Breast epithelium (tissue), 4 donors: ENCODE data around the gene CCIN. TPM values are rescaled to one million over a fixed set of nuclear protein-coding genes. Genes with fewer than 3 reads are reported as not detected.

Source experiments
- DNase-seq, 2 donors: peaks; one replicate each; pipeline ENCODE4 v3.0.0-alpha.2; 2019; ENCODE audit warnings: low spot score in 2 of 2
- H3K27ac ChIP-seq, 2 donors: fragments of 200-600 bp; sonication (generic) in 1 of 2; one replicate each; pipeline ENCODE4 v1.5.1; 2016 to 2019; ENCODE audit warnings: mild to moderate bottlenecking in 1 of 2
- H3K27me3 ChIP-seq, 2 donors: fragments of 200-600 bp; sonication (generic) in 1 of 2; one replicate each; pipeline versions ENCODE4 v1.5.1 to v1.6.0; 2017 to 2019; ENCODE audit warnings: control low read depth in 1 of 2, mild to moderate bottlenecking in 1 of 2
- H3K36me3 ChIP-seq: fragments of 200-600 bp; one replicate; pipeline ENCODE4 v1.5.1; 2019
- H3K4me1 ChIP-seq, 2 donors: fragments of 200-600 bp; sonication (generic); one replicate each; pipeline ENCODE4 v1.5.1; 2016 to 2019; ENCODE audit warnings: control low read depth in 1 of 2
- H3K4me3 ChIP-seq, 3 donors: fragments of 200-600 bp; sonication (generic); 1 replicate in 2 of 3; 2 replicates in 1 of 3; pipeline ENCODE4 v1.5.1; 2016 to 2019; ENCODE audit warnings: mild to moderate bottlenecking in 3 of 3, moderate library complexity in 2 of 3
- H3K9me3 ChIP-seq, 2 donors: fragments of 200-600 bp; sonication (generic) in 1 of 2; one replicate each; pipeline ENCODE4 v1.5.1; 2016 to 2019; ENCODE audit warnings: control low read depth in 1 of 2
- CTCF ChIP-seq, 3 donors: fragments of 450-650 bp; IDR thresholded peaks; one replicate each; pipeline ENCODE4 v1.5.1; 2016 to 2017; ENCODE audit warnings: antibody characterized with exemption in 3 of 3, mild to moderate bottlenecking in 3 of 3, moderate library complexity in 3 of 3
- POLR2A ChIP-seq: fragments of 450-650 bp; IDR thresholded peaks from one replicate; pipeline ENCODE4 v1.6.1; 2016; ENCODE audit warnings: antibody characterized with exemption, mild to moderate bottlenecking, moderate library complexity
- POLR2AphosphoS5 ChIP-seq, 3 donors: sonication (generic); formaldehyde crosslinking; IDR thresholded peaks; one replicate each; pipeline ENCODE4 v1.6.1; 2017; ENCODE audit warnings: antibody characterized with exemption in 3 of 3
- intact Hi-C: fragments of 100-400 bp; cut with DNase I; formaldehyde crosslinking; loops from one replicate; pipeline ENCODE4 v1.15.1; 2023; ENCODE audit warnings: low total_unique reads
- total RNA-seq, 3 donors: library from RNA; depleted of rRNA; stranded (reverse); fragments of >200 nt; gene quantifications; one replicate each; pipeline ENCODE4 v1.1.0, GENCODE V29; 2016

Gene CCIN
- total RNA-seq, 3 donors from 2014 or later: 0.80 TPM; not detected in 2

GRCh38 chr9:36165826-36166167 is 3.4 kb upstream of the CCIN start:
- Histone ChIP-seq H3K36me3 (no peaks in the 10 kb centered on the region), H3K27ac (peak overlapping the region; percentile 41 to 82), H3K4me3 (peak overlapping the region; percentile 39 to 67 (median 50))

DNA sequence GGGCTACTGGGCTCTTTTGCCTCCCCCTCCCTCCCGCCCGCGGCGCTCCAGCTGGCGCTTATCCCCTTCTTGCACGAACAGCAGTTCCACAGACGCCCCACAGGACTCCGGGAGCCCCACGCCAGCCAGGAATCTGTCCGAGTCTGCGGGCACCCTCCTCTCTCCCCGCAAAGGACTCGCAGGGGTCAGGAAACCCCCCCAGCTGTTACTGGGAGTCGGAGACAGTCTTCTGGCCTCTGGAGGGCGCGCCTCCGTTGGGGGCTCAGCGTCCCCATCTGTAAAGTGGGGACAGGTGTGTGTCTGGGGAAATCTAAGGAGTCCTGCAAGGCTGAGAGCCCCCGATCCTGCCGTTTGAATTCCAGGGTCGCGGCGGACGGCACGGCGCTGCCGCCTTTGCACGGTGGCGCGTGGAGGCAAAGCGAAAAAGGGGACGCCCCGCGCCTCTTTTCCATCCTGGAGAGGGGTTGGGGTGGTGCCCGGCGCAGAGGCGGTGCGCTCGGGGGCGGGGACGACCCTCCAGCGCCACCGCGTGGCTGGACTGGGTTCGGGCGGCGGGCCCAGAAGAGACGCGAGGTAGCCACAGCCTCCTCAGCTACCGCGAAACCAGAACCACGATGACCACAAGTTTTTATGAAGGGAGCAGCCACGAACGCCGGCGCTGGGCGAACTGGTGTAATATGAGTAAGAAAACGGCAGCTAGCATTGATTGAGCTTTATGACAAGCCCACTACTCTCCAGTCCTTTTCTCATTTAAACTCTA is 2.8 kb upstream of the CCIN start:
- DNase-seq: peak; percentile 56 to 79
- Histone ChIP-seq H3K4me1 (no peaks in the 10 kb centered on the region), H3K9me3 (no peaks in the 10 kb centered on the region), H3K36me3 (no peaks in the 10 kb centered on the region), H3K4me3 (peak overlapping the region; percentile 39 to 67 (median 50)), H3K27me3 (no peaks in the 10 kb centered on the region), H3K27ac (peak overlapping the region; percentile 41 to 82)
- TF ChIP-seq CTCF (IDR thresholded peaks at IDR 0.05) (peak; percentile 87 to 89 (median 89)), POLR2AphosphoS5 (IDR thresholded peaks at IDR 0.05) (peak in 2 of 3 donors; percentile 30 to 45), POLR2A (no peak)
- intact Hi-C loops: loop anchor here (10.0 kb wide), 1 partner anchor 62 kb away; no protein-coding TSS in a partner anchor

More at GRCh38 chr9:36165826-36166167, 3.4 kb upstream of the CCIN start:
- no peak for TF ChIP-seq POLR2A
- TF ChIP-seq POLR2AphosphoS5 (IDR thresholded peaks at IDR 0.05): no peak
- TF ChIP-seq CTCF (IDR thresholded peaks at IDR 0.05): no peak
- DNase-seq: no peak
- intact Hi-C loops: loop anchor here (10.0 kb wide), 1 partner anchor 61 kb away; no protein-coding TSS in a partner anchor
- Histone ChIP-seq H3K27me3 (no peaks in the 10 kb centered on the region), H3K4me1 (no peaks in the 10 kb centered on the region), H3K9me3 (no peaks in the 10 kb centered on the region)

DNA sequence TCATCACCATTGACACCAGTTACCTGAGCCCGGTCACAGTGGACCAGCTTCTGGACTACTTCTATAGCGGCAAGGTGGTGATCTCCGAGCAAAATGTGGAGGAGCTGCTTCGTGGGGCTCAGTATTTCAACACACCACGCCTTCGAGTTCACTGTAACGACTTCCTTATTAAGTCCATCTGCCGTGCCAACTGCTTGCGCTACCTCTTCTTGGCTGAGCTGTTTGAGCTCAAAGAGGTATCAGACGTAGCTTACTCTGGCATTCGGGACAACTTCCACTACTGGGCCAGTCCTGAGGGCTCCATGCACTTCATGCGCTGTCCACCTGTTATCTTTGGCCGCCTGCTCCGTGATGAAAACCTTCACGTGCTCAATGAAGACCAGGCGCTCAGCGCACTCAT is 520 bp downstream of the CCIN start:
- intact Hi-C loops: loop anchor here (10.0 kb wide), 1 partner anchor 65 kb away; no protein-coding TSS in a partner anchor
- Histone ChIP-seq H3K27me3 (no peaks in the 10 kb centered on the region), H3K9me3 (no peaks in the 10 kb centered on the region), H3K4me3 (no peak overlapping the region), H3K4me1 (no peaks in the 10 kb centered on the region), H3K36me3 (no peaks in the 10 kb centered on the region), H3K27ac (no peak overlapping the region)
- DNase-seq: no peak
- TF ChIP-seq POLR2A: no peak
- no peak for TF ChIP-seq CTCF (IDR thresholded peaks at IDR 0.05)
- no peak for TF ChIP-seq POLR2AphosphoS5 (IDR thresholded peaks at IDR 0.05)

GRCh38 chr9:36170531-36170930 is 1.3 kb downstream of the CCIN start:
- Histone ChIP-seq H3K27ac (no peak overlapping the region), H3K4me3 (no peak overlapping the region), H3K27me3 (no peaks in the 10 kb centered on the region), H3K36me3 (no peaks in the 10 kb centered on the region), H3K9me3 (no peaks in the 10 kb centered on the region), H3K4me1 (no peaks in the 10 kb centered on the region)
- intact Hi-C loops: no loop called here
- no peak for DNase-seq
- TF ChIP-seq CTCF (IDR thresholded peaks at IDR 0.05) (no peak), POLR2A (no peak), POLR2AphosphoS5 (IDR thresholded peaks at IDR 0.05) (no peak)

DNA sequence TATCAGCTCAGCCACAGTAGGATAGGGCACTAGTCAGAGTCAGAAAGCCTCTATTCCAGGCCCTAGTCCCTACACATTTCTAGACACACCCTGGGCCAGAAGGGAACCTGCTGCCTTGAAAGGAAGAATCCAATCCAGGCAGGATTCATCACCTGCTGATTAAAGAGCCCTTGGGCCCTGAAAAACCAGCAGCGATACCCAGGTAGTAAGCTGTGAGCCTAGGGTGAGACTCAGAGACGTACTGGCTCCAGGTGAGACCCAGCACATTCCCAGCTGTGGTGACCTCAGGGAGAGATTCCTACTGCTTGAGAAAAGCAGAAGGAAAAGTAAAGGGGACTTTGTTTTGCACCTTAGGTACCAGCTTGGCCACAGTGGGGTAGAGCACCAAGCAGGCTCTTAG is 4.7 kb downstream of the CCIN start:
- Histone ChIP-seq H3K4me3 (no peak overlapping the region), H3K27me3 (no peaks in the 10 kb centered on the region), H3K9me3 (no peaks in the 10 kb centered on the region), H3K27ac (no peak overlapping the region), H3K4me1 (no peaks in the 10 kb centered on the region), H3K36me3 (no peaks in the 10 kb centered on the region)
- TF ChIP-seq POLR2AphosphoS5 (IDR thresholded peaks at IDR 0.05) (no peak), CTCF (IDR thresholded peaks at IDR 0.05) (no peak), POLR2A (no peak)
- no peak for DNase-seq
- intact Hi-C loops: no loop called here
